ENCODE data around the gene ADGRG7.

Gene ADGRG7

DNA sequence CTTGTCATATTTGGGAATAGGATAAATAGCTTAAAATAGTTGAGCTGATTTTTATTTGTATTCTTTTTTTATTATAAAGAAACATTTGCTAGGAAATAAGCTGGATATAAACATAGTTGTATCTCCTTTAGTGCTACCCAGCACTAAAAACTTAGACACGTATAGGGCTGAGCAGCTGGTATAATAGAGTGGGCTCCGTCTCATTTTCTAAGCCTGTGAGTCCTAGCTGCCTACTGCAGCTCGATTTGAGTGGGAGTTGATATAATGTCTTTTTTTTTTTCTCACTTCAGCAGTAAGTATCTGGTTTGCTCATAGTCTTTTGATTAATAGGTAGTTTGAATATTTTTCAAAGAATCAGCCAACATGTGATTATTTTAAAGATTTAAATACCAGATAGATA, 134.1 kb downstream of the ADGRG7 start:
- TF ChIP-seq, protein P1, sequence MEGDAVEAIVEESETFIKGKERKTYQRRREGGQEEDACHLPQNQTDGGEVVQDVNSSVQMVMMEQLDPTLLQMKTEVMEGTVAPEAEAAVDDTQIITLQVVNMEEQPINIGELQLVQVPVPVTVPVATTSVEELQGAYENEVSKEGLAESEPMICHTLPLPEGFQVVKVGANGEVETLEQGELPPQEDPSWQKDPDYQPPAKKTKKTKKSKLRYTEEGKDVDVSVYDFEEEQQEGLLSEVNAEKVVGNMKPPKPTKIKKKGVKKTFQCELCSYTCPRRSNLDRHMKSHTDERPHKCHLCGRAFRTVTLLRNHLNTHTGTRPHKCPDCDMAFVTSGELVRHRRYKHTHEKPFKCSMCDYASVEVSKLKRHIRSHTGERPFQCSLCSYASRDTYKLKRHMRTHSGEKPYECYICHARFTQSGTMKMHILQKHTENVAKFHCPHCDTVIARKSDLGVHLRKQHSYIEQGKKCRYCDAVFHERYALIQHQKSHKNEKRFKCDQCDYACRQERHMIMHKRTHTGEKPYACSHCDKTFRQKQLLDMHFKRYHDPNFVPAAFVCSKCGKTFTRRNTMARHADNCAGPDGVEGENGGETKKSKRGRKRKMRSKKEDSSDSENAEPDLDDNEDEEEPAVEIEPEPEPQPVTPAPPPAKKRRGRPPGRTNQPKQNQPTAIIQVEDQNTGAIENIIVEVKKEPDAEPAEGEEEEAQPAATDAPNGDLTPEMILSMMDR (conservative IDR thresholded peaks at IDR 0.05; ENCODE audit: low read length) = no peak
- no peak overlapping the region for H3K4me3 ChIP-seq (ENCODE audit: low read length)
- DNase-seq (ENCODE audit: low read depth) = no peak

- TF ChIP-seq, protein P1 (conservative IDR thresholded peaks at IDR 0.05; ENCODE audit: low read length) = no peak
- no peak for DNase-seq (ENCODE audit: low read depth)
These were observed 135.3 kb downstream of the ADGRG7 start for GRCh38 chr3:100744671-100745070.

More at GRCh38 chr3:100744671-100745070, 135.3 kb downstream of the ADGRG7 start:
- H3K4me3 ChIP-seq (ENCODE audit: low read length) = no peak overlapping the region
